ENCODE measurements around the gene ELK1. TPM values are rescaled to one million over a fixed set of nuclear protein-coding genes. Genes with fewer than 3 reads are reported as not detected.
"Not testable (repeated sequence)": the region's sequence is repeated elsewhere in the genome, so short reads cannot be mapped to it uniquely, and the experiment has no call there.

Gene ELK1
- total RNA-seq, 1 donor from 2014 or later = 30.7 TPM

DNA sequence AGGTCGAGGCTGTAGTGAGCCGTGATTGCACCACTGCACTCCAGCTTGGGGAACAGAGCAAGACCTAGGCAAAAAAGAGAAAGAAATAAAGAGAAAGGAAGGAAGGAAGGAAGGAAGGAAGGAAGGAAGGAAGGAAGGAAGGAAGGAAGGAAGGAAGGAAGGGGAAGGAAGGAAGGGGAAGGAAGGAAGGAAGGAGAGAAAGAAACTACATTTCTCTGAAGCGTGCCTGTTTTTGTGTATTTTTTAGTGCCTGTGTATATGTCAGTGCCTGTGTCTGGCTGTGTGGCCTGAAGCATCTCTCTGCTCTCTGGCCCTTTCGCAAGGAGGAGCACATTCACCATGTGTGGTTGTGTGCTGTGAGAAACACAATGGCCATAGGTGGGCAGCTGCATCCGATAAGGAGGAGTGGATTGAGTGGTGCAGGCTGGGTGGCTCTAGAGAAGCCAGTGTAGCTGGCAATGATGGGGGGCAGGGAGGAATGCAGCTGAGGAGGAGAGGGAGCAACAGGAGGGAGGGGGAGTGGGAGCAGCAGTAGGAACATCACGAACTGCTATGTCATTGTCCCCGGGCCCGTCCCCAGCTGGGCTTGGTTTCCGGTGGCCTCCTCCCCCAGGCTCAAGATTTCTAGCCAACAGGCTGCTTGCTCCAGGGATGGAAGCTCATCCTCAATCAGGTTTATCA lies 42.1 kb downstream of the ELK1 start:
- no peak for DNase-seq (ENCODE audit: extremely low spot score, unreplicated experiment)
- Mint-ChIP-seq H3K9me3 (peaks cover 4% of the 10 kb centered on the region), H3K4me1 (ENCODE audit: unreplicated experiment) (peaks cover 3% of the 10 kb centered on the region), H3K36me3 (no peaks in the 10 kb centered on the region), H3K27me3 (no peaks in the 10 kb centered on the region), H3K27ac (no peak overlapping the region), H3K4me3 (no peak overlapping the region)
- TF ChIP-seq CTCF (conservative IDR thresholded peaks at IDR 0.05) = no peak

DNA sequence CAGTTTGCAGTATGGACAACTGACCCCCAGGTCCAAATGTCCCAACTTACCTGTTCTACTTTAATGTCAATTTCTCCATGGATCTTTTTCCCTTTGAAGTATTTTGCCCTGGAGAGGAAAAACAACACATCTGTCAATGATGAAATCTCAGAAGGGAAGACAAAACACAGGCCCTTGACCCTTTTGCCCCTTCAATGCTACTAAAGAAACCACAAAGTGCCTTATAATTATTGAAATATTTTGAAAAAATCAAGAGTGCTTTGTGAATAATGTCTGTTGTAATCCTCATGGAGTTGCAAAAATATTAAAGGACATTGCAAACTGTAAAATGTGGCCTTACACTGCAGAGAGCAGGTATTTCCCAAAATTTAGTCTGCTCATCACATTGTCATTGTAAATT lies 43.3 kb downstream of the ELK1 start:
- no peak for DNase-seq (ENCODE audit: extremely low spot score, unreplicated experiment)
- H3K9me3 Mint-ChIP-seq = peaks cover 4% of the 10 kb centered on the region
- H3K27ac Mint-ChIP-seq = no peak overlapping the region
- TF ChIP-seq CTCF (conservative IDR thresholded peaks at IDR 0.05) = no peak
- H3K4me3 Mint-ChIP-seq = no peak overlapping the region
- H3K36me3 Mint-ChIP-seq = no peaks in the 10 kb centered on the region
- no peaks in the 10 kb centered on the region for H3K27me3 Mint-ChIP-seq
- peaks cover 3% of the 10 kb centered on the region for H3K4me1 Mint-ChIP-seq (ENCODE audit: unreplicated experiment)

GRCh38 chrX:47605024-47605423 lies 45.3 kb downstream of the ELK1 start:
- H3K27me3 Mint-ChIP-seq = no peaks in the 10 kb centered on the region
- H3K9me3 Mint-ChIP-seq = no peaks in the 10 kb centered on the region
- TF ChIP-seq CTCF (conservative IDR thresholded peaks at IDR 0.05) = no peak

GRCh38 chrX:47603125-47603524 lies 47.2 kb downstream of the ELK1 start:
- not testable (repeated sequence) for H3K27ac Mint-ChIP-seq; H3K9me3 Mint-ChIP-seq; H3K4me3 Mint-ChIP-seq; H3K4me1 Mint-ChIP-seq (ENCODE audit: unreplicated experiment); H3K36me3 Mint-ChIP-seq; DNase-seq (ENCODE audit: extremely low spot score, unreplicated experiment); H3K27me3 Mint-ChIP-seq

More at GRCh38 chrX:47605024-47605423, 45.3 kb downstream of the ELK1 start:
- Mint-ChIP-seq H3K4me3 (no peak overlapping the region), H3K36me3 (no peaks in the 10 kb centered on the region), H3K27ac (no peak overlapping the region), H3K4me1 (ENCODE audit: unreplicated experiment) (peaks cover 3% of the 10 kb centered on the region)
- DNase-seq (ENCODE audit: extremely low spot score, unreplicated experiment) = no peak

- H3K27me3 Mint-ChIP-seq = no peaks in the 10 kb centered on the region
- H3K27ac Mint-ChIP-seq = no peak overlapping the region
- H3K4me1 Mint-ChIP-seq (ENCODE audit: unreplicated experiment) = no peaks in the 10 kb centered on the region
- H3K36me3 Mint-ChIP-seq = no peaks in the 10 kb centered on the region
- peaks cover 11% of the 10 kb centered on the region for H3K9me3 Mint-ChIP-seq
- DNase-seq (ENCODE audit: extremely low spot score, unreplicated experiment) = no peak
- no peak for TF ChIP-seq CTCF (conservative IDR thresholded peaks at IDR 0.05)
- no peak overlapping the region for H3K4me3 Mint-ChIP-seq
Observed at GRCh38 chrX:47597222-47597621, 53.1 kb downstream of the ELK1 start.

DNA sequence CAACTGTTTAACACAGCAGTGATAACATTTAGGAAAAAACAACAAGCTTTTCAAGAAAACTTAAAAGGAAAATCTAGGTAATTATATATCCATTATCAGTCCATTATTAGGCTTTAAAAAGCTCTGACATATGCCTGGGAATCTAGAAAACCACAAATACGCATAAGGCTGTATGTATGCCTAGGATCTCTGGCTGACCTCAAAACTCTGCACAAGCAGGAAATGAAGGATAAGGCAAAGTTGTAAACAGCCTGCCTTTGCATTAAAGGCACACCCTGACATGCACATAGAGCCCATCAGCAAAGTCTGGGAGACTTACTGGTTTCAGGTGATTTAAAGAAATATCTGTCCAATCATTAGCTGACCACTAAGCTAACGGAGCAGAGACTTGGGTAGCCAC lies 54.1 kb downstream of the ELK1 start:
- Mint-ChIP-seq H3K27me3 (no peaks in the 10 kb centered on the region), H3K27ac (no peak overlapping the region)

More for the DNA sequence above, 54.1 kb downstream of the ELK1 start:
- no peaks in the 10 kb centered on the region for H3K4me1 Mint-ChIP-seq (ENCODE audit: unreplicated experiment)
- no peak for DNase-seq (ENCODE audit: extremely low spot score, unreplicated experiment)
- TF ChIP-seq CTCF (conservative IDR thresholded peaks at IDR 0.05) = no peak
- peaks cover 11% of the 10 kb centered on the region for H3K9me3 Mint-ChIP-seq
- H3K36me3 Mint-ChIP-seq = no peaks in the 10 kb centered on the region
- no peak overlapping the region for H3K4me3 Mint-ChIP-seq
